Activated CD8-positive, alpha-beta memory T cell treated with anti-CD3 and anti-CD28 coated beads for 24 hours (primary cell): ENCODE measurements around the gene CNTNAP4.

Source experiments
- DNase-seq: peaks from one replicate; pipeline ENCODE4 v3.0.0-alpha.2; 2020

The CNTNAP4 gene

GRCh38 chr16:76502063-76502462 lies 224.9 kb downstream of the CNTNAP4 start:
- DNase-seq = no peak

DNA sequence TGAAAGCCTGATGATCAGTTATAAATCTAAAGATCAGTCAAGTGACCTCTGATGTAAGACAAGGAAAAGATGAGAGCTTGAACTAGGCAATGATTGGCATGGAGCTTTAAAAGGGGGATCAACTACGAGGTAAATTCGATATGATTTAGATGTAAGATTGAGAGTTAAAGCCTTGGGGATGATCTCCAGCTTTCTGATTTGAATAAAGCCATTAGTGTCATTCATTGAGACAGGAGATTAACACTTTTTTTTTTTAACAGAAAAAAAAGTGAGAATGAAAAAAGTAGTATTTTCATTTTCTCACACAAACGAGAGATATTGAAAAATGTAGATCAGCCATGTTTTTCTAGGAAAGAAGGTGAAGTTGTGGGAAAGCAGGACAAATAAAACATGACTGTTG lies 225.4 kb downstream of the CNTNAP4 start:
- DNase-seq = no peak

GRCh38 chr16:76503091-76503490 lies 225.9 kb downstream of the CNTNAP4 start:
- DNase-seq = no peak

DNA sequence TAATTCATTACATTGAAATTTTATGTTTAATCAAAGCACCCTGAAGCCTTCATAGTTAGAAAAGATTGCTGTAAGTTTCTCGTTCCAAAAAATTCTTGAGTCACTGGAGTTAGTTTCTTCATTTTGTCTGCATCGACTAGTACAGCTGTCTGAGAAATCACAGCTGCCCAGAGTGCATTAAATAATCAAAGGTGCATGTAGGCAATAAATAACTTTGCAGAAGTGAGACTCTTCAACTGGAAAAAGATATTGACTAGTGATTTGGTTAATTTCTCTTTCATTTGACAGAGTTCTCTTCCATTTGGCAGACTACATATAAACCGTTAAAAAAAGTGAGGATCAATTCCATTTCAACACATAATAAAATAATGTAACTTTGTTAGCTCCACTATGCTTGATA lies 234.0 kb downstream of the CNTNAP4 start:
- no peak for DNase-seq

DNA sequence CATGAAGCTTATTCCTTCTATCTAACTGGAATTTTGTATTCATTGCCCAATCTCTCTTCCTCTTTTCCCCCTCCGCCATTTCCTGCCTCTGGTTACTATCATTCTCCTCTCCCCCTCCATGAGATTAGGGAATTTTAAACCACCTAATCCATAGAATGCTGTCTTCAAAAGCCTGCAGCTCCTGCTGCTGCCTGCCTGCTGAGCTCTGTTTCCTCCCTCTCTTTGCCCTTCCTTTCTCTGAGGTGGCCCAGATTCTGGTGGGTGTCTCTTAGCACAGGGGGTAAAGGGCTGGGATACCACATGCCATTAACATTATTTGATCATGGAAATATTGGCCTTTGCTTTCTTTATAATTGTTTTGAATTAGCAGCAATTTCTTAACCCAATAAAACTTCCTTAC lies 241.6 kb downstream of the CNTNAP4 start:
- no peak for DNase-seq

- no peak for DNase-seq
Observed at GRCh38 chr16:76524356-76524755, 247.2 kb downstream of the CNTNAP4 start.

GRCh38 chr16:76524769-76525168 lies 247.6 kb downstream of the CNTNAP4 start:
- no peak for DNase-seq

GRCh38 chr16:76527244-76527643 lies 250.0 kb downstream of the CNTNAP4 start:
- DNase-seq = no peak

- DNase-seq = no peak
Observed at GRCh38 chr16:76529120-76529519, 251.9 kb downstream of the CNTNAP4 start.

- DNase-seq = no peak
Observed at GRCh38 chr16:76531236-76531635, 254.0 kb downstream of the CNTNAP4 start.

- no peak for DNase-seq
Observed at GRCh38 chr16:76532188-76532973, 255.2 kb downstream of the CNTNAP4 start.

DNA sequence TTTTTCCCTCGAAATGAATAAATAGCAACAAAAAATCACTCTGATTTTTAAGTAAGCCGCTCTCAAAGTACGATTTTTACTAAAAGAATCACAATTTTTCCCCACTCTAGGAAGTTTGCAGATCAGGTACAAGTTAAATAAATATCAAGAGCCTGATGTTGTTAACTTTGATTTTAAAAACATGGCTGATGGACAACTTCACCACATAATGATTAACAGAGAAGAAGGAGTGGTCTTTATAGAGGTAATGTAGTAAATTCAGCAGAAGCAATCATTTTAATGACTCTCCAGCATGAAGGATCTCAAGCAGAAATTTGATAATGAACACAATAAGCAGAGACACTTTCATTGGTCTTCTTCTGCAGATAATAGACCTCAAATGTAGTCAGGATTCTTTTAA lies 262.4 kb downstream of the CNTNAP4 start:
- DNase-seq = no peak

GRCh38 chr16:76541070-76541469 lies 263.9 kb downstream of the CNTNAP4 start:
- DNase-seq = no peak

- DNase-seq = no peak
Observed at GRCh38 chr16:76565542-76565941, 288.3 kb downstream of the CNTNAP4 start.

- DNase-seq = no peak
Observed at GRCh38 chr16:76571755-76572154, 294.6 kb downstream of the CNTNAP4 start.

- no peak for DNase-seq
Observed at GRCh38 chr16:76573281-76573680, 296.1 kb downstream of the CNTNAP4 start.

GRCh38 chr16:76574651-76575050 lies 297.4 kb downstream of the CNTNAP4 start:
- DNase-seq = no peak

DNA sequence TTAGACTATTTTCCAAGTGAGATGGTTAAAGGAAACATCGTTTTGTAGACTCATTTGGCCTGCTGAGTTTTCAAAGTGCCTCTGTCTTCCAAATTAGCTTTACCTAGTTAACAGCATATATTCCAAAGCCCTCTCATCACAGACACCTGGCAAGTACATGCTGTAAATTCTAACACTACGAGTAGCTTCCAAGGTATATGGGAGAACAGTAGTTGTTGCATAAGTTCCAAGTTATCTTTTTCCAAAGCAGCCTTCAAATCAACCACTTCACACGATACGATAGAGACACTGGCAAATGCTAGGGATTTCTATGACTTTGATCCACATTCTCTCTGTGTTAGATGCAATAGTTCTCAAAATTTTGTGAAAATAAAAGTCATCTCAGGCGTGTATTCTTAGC lies 299.3 kb downstream of the CNTNAP4 start:
- no peak for DNase-seq

DNA sequence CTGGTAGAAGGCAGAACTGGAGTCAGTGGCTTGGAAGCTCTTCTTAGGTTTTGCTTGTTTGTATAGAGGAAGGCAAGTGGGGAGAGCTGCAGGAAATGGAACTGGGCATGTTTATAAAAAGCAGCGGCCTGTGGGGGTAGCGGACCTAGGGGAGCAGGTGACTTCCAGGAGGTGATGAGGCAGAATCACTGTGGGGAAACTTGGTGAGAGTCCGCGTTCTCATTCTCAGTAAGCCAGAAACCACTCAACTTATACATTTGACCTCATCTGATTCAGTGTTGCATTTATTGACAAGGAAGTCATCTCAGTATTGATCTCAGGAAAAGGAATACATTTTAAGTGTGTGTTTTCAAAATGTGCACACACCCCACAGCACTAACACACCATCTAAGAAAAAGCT lies 299.8 kb downstream of the CNTNAP4 start:
- DNase-seq = no peak

DNA sequence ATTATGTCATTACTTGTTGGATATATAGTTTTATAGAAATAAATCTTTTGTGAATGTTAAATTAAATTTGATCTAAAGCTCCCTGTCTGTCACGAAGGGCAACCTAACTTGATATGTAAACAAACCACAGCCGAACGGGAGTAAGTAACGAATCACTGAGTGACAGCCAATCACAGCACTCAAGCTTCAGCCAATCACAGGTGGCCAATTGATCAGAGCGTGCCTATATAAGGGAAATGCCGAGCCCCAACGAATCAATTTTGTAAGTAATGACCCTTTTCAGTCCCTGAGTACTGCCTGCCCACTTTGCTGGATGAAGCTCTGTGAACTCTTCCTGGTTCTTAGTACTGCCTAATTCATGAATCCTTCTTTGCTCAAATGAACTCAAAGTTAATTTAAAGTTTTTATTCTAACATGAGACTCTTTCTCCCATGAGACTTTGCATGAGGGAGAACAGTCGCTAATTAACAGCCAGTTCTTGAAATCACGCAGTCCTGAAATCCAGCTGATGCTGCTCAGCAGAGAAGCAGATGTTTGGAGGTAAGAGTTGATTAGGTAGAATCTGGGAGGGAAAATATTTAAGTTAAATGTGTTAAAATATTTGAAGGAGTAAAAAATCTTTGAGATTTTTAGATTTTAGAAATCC lies 302.2 kb downstream of the CNTNAP4 start:
- no peak for DNase-seq

GRCh38 chr16:76583466-76583865 lies 306.3 kb downstream of the CNTNAP4 start:
- no peak for DNase-seq

GRCh38 chr16:76583945-76584344 lies 306.7 kb downstream of the CNTNAP4 start:
- no peak for DNase-seq

GRCh38 chr16:76598498-76598897 lies 321.3 kb downstream of the CNTNAP4 start:
- no peak for DNase-seq

DNA sequence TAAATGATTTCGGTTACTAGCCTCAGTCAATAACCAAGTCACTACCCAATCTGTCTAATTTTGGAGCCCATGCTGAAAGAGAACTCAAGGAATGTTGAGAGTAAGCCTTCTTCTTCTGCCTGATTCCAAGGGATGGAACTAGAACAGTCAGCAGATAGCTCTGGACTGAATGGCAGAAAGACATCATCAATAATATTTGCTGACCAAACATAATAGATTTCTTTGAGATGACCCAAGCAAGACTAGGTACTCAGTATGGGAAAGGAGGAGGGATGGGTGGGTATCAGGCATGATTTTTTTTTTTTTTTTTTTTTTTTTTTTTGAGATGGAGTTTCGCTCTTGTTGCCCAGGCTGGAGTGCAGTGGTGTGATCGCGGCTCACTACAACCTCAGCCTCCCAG lies 330.1 kb downstream of the CNTNAP4 start:
- DNase-seq = no peak
